ENCODE results near the gene TNFRSF21. TPM values are rescaled to one million over a fixed set of nuclear protein-coding genes. Genes with fewer than 3 reads are reported as not detected.
A peak's percentile ranks its signal among the peaks of the same experiment; 100 is the strongest.

Gene TNFRSF21
- total and polyA plus RNA-seq, 10 of the 15 experiments (the other 5 are each of a cell fraction or from before 2014, with no cell fraction given), result 0.09 to 1.0 (median 0.27) TPM

DNA sequence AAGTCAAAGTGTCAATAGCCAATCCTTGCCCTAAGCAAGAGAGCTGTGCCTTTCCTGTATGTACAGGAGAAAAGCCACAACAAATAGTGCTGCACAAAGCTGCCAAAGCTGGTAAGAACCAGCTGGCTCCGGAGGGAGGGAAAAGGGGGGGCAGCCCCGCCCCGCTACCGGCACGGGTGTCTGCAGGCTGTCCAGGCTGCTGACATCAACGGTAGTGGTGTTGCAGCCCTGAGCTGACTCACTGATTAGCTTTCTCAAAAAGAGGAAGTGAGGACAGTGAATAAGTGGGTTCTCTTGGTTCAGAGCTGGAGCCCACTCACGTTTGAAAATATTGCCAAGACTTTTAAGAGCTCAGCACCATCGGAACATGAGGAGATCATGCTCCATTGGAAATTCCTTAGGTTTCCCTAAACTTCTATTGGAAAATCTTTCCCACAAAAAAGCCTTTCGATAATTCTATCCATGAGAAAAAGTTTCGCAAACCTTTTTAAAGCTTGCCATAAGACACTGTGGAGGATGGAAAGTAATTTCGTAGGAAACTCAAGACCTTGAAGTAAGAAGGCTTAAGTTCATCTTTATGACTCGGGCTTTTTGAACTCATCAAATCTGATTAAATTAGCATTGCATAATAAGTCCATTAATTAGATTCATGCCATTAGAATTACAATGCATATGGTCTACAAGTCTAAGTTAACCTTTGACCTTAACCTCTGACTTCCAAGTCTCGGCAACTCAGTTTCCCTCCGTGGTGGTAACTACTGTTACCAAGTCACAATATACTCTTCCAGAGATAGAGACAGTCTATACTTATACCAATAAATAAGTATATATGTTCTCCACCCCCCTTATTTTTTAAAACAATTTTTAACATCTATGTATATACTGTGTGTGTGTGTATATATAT is 67.0 kb downstream of the TNFRSF21 start (continued):
- TF ChIP-seq, protein P1, sequence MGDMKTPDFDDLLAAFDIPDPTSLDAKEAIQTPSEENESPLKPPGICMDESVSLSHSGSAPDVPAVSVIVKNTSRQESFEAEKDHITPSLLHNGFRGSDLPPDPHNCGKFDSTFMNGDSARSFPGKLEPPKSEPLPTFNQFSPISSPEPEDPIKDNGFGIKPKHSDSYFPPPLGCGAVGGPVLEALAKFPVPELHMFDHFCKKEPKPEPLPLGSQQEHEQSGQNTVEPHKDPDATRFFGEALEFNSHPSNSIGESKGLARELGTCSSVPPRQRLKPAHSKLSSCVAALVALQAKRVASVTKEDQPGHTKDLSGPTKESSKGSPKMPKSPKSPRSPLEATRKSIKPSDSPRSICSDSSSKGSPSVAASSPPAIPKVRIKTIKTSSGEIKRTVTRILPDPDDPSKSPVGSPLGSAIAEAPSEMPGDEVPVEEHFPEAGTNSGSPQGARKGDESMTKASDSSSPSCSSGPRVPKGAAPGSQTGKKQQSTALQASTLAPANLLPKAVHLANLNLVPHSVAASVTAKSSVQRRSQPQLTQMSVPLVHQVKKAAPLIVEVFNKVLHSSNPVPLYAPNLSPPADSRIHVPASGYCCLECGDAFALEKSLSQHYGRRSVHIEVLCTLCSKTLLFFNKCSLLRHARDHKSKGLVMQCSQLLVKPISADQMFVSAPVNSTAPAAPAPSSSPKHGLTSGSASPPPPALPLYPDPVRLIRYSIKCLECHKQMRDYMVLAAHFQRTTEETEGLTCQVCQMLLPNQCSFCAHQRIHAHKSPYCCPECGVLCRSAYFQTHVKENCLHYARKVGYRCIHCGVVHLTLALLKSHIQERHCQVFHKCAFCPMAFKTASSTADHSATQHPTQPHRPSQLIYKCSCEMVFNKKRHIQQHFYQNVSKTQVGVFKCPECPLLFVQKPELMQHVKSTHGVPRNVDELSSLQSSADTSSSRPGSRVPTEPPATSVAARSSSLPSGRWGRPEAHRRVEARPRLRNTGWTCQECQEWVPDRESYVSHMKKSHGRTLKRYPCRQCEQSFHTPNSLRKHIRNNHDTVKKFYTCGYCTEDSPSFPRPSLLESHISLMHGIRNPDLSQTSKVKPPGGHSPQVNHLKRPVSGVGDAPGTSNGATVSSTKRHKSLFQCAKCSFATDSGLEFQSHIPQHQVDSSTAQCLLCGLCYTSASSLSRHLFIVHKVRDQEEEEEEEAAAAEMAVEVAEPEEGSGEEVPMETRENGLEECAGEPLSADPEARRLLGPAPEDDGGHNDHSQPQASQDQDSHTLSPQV (IDR thresholded peaks at IDR 0.05), result no peak
- TF ChIP-seq TAF1 (IDR thresholded peaks at IDR 0.05; ENCODE audit: borderline replicate concordance, low read depth, low read length) (no peak), ZNF207 (IDR thresholded peaks at IDR 0.05; ENCODE audit: borderline replicate concordance) (no peak), SREBF1 (IDR thresholded peaks at IDR 0.05; ENCODE audit: low read length) (no peak), MEF2A (IDR thresholded peaks at IDR 0.05; ENCODE audit: insufficient read depth, low read depth, low read length) (no peak), MXI1 (IDR thresholded peaks at IDR 0.05; ENCODE audit: low read depth, low read length) (no peak), TCF7 (IDR thresholded peaks at IDR 0.05; ENCODE audit: borderline replicate concordance) (peak; percentile 67), CBFB (IDR thresholded peaks at IDR 0.05; ENCODE audit: low read depth) (peak; percentile 61), CBX5 (IDR thresholded peaks at IDR 0.05; ENCODE audit: low read depth) (peak; percentile 81), HDAC2 (IDR thresholded peaks at IDR 0.05) (no peak), GATAD2B (conservative IDR thresholded peaks at IDR 0.05; ENCODE audit: low read depth) (peak; percentile 55), ZNF24 (IDR thresholded peaks at IDR 0.05) (peak; percentile 23; the same call in 1 of the 2 replicates), KAT2A (conservative IDR thresholded peaks at IDR 0.05; ENCODE audit: control insufficient read depth, low read depth, low read length) (no peak), RFX5 (IDR thresholded peaks at IDR 0.05; ENCODE audit: low read depth, low read length) (peak; percentile 26; the same call in 1 of the 2 replicates)
- TF ChIP-seq, protein P2, sequence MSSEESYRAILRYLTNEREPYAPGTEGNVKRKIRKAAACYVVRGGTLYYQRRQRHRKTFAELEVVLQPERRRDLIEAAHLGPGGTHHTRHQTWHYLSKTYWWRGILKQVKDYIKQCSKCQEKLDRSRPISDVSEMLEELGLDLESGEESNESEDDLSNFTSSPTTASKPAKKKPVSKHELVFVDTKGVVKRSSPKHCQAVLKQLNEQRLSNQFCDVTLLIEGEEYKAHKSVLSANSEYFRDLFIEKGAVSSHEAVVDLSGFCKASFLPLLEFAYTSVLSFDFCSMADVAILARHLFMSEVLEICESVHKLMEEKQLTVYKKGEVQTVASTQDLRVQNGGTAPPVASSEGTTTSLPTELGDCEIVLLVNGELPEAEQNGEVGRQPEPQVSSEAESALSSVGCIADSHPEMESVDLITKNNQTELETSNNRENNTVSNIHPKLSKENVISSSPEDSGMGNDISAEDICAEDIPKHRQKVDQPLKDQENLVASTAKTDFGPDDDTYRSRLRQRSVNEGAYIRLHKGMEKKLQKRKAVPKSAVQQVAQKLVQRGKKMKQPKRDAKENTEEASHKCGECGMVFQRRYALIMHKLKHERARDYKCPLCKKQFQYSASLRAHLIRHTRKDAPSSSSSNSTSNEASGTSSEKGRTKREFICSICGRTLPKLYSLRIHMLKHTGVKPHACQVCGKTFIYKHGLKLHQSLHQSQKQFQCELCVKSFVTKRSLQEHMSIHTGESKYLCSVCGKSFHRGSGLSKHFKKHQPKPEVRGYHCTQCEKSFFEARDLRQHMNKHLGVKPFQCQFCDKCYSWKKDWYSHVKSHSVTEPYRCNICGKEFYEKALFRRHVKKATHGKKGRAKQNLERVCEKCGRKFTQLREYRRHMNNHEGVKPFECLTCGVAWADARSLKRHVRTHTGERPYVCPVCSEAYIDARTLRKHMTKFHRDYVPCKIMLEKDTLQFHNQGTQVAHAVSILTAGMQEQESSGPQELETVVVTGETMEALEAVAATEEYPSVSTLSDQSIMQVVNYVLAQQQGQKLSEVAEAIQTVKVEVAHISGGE (CRISPR knock-in tag; IDR thresholded peaks at IDR 0.05), result no peak
- TF ChIP-seq, protein P3, sequence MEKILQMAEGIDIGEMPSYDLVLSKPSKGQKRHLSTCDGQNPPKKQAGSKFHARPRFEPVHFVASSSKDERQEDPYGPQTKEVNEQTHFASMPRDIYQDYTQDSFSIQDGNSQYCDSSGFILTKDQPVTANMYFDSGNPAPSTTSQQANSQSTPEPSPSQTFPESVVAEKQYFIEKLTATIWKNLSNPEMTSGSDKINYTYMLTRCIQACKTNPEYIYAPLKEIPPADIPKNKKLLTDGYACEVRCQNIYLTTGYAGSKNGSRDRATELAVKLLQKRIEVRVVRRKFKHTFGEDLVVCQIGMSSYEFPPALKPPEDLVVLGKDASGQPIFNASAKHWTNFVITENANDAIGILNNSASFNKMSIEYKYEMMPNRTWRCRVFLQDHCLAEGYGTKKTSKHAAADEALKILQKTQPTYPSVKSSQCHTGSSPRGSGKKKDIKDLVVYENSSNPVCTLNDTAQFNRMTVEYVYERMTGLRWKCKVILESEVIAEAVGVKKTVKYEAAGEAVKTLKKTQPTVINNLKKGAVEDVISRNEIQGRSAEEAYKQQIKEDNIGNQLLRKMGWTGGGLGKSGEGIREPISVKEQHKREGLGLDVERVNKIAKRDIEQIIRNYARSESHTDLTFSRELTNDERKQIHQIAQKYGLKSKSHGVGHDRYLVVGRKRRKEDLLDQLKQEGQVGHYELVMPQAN (conservative IDR thresholded peaks at IDR 0.05), result no peak
- TF ChIP-seq, protein P4, sequence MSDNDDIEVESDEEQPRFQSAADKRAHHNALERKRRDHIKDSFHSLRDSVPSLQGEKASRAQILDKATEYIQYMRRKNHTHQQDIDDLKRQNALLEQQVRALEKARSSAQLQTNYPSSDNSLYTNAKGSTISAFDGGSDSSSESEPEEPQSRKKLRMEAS (IDR thresholded peaks at IDR 0.05; ENCODE audit: low read depth, low read length), result no peak
- TF ChIP-seq, protein P5, sequence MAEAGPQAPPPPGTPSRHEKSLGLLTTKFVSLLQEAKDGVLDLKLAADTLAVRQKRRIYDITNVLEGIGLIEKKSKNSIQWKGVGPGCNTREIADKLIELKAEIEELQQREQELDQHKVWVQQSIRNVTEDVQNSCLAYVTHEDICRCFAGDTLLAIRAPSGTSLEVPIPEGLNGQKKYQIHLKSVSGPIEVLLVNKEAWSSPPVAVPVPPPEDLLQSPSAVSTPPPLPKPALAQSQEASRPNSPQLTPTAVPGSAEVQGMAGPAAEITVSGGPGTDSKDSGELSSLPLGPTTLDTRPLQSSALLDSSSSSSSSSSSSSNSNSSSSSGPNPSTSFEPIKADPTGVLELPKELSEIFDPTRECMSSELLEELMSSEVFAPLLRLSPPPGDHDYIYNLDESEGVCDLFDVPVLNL (IDR thresholded peaks at IDR 0.05; ENCODE audit: low read depth, low read length), result no peak
